NCI-H345 (cell line): ENCODE data around the gene TOP2B.

Experiments used
- DNase-seq: peaks from one replicate; lab custom pipeline; 2025; lab: John Stamatoyannopoulos, UW

The TOP2B gene

GRCh38 chr3:25582242-25582641, 82.5 kb downstream of the TOP2B start:
- no peak for DNase-seq

DNA sequence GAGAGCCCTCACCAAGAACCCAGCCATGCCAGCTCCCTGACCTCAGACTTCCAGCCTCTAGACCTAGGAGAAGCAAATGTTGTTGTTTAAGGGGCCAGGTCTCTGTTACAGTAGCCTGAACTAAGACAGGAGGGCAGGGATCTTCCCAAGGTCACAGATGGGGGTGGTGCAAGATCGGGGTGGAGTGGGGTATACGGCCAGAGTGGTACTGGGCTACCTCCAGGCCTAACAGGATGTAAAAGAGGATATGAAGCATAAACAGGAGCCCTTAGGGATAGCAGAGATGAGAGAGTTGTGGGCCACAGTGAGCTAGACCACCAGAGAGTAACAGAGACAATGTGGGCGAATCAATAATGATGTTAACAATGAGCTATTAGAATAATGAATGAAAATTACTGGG, 82.9 kb downstream of the TOP2B start:
- DNase-seq, result no peak

- no peak for DNase-seq
These were observed 83.4 kb downstream of the TOP2B start for GRCh38 chr3:25581335-25581734.

DNA sequence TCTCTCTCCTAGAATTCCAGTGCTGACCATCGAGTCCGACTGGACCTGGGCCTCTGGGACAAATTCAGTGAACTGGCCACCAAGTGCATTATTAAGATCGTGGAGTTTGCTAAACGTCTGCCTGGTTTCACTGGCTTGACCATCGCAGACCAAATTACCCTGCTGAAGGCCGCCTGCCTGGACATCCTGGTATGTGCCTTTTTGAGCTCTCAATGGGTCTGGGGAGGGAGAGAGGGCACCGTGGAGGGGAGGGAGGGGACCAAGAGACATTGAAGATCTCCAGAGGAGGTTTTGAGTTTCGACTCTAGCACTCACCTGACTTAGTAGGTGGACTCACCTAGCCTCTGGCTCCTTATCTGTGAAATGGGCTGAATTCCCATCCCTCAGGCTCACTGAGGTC, 84.2 kb downstream of the TOP2B start:
- no peak for DNase-seq

- DNase-seq, result no peak
These were observed 86.6 kb downstream of the TOP2B start for GRCh38 chr3:25578059-25578458.

DNA sequence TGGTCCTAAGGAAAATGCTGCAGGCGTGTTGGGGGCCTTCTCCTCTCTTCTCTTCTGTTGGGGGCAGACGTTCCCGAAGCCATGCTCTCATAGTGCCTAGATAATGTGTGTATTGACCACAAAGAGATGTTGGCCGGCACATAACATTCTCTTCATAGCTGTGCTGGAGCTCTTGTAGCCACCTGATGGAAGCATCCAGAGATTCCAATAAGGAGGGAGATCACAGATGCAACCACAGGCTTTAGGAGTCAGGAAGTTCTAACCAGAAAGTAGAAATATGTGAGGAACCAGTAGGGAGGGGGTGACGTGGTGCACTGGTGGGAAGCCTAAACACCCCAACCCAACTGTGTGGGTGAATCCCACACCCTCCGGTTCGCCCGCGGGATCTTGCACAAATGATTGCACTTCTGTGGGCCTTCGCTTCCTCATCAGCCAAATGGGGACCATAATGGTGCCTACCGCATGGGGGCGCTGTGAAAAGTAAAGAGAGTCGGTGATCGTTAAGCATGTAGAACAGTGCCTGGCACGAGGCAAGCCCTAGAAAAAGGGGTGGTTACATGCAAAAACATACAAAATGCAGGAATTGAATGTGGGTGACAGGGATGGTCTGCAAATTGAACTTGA, 87.8 kb downstream of the TOP2B start:
- no peak for DNase-seq

- DNase-seq, result no peak
These were observed 88.6 kb downstream of the TOP2B start for GRCh38 chr3:25576146-25576545.

DNA sequence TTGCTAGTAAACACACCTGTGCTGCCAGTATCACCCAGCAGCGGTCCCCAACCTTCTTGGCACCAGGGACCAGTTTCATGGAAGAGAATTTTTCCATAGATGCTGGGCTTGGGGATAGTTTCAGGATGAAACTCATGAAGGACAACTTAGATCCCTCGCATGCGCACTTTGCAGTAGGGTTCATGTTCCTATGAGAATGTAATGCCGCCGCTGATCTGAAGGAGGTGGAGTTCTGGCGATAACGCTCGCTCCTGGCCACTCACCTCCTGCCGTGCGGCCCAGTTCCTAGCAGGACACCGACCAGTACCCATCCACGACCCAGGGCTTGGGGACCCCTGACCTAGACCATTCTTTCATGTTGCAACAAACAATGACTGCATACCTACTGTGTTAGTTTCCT, 89.7 kb downstream of the TOP2B start:
- DNase-seq, result no peak

GRCh38 chr3:25574172-25574765, 90.4 kb downstream of the TOP2B start:
- DNase-seq, result no peak

DNA sequence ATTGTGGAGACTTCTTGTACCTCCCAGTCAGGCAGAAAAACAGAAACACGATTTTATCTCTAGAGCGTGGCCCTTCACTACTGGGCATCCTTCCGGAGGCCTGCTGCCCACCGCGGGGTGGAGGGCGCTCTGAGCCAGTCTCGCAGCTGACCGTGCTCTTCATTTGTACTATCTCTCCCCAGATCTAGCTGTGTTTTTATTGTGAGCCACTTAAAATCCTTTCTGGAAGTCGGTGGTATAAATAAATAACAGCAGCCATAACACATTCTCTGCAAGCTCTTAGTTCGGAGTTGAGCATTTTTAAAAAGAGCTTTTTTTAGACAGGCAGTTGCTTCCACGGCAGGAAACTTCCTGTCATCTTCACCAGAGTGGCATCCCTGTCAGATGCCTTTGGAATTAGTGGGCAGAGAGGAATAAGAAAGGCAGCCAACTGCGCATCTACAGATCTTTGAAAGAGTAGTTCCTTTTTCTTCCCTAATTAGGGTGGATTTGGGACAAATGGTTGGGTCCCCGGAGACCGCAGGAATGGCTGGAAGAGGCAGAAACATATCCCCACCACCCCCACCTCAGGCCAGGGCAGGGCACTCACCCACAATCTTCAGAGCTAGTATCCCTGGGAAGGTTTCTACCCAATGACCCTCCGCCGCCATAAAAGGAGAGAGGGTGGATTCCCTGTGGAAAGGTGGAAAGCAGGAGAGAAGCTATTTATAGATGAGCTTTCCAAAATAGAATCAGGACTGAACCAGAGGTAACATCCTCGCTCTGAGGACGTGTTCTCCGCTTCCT, 91.1 kb downstream of the TOP2B start:
- no peak for DNase-seq

DNA sequence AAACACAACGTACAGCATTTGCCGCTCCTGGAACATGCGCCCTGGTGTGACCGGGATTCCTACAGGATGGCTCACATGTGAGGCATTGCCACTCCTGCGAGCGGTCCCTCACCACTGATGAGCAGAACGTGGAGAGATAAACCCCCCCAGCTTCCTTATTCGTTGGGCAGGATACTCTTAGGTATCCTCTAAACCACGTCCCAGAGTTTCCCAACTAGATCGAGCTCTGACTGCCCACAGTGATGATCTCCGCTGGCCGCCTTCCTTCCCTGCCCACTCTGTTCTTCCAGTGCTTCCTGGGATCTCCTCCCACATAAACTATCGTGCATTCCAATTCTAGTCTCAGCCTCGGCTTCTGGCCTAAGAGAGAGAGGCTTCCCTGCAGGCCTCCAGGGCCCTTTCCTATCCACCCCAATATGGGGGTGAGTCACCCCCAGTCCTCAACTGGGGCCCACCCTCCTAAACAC, 91.8 kb downstream of the TOP2B start:
- no peak for DNase-seq

- DNase-seq, result no peak
These were observed 92.4 kb downstream of the TOP2B start for GRCh38 chr3:25572336-25572735.

GRCh38 chr3:25571285-25571684, 93.4 kb downstream of the TOP2B start:
- DNase-seq, result no peak

DNA sequence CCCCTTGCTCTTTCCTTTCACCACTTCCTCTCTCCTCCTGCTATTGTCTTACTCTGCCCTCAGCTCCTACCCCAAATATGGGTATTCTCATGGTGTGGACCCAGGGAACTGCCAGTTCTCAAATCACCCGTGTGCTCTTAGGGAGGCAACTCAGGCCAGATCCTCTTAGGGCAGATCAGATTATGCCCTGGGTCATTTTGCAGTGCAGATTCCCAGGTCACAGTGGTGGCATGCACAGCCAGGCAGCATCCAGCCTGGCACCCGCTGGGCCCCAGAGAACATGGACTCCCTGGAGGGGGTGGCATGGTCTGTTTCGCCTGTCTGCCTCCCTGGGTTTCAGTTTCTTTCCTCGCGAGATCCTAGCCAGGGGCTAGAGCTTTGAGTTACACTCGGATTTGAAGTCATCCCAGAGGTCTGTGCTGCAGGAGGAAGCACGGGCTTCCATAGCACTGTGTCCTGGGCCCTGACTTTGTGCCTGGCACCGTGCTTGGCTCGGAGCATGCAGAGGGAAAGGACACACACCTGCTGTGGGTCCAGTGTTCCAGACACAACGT, 96.1 kb downstream of the TOP2B start:
- DNase-seq, result no peak

GRCh38 chr3:25567806-25568524, 96.7 kb downstream of the TOP2B start:
- DNase-seq, result no peak

- no peak for DNase-seq
These were observed 97.3 kb downstream of the TOP2B start for GRCh38 chr3:25567388-25567787.

GRCh38 chr3:25566358-25566920, 98.3 kb downstream of the TOP2B start:
- no peak for DNase-seq

- no peak for DNase-seq
These were observed 98.9 kb downstream of the TOP2B start for GRCh38 chr3:25565807-25566206.

- DNase-seq, result no peak
These were observed 100.6 kb downstream of the TOP2B start for GRCh38 chr3:25564075-25564474.

DNA sequence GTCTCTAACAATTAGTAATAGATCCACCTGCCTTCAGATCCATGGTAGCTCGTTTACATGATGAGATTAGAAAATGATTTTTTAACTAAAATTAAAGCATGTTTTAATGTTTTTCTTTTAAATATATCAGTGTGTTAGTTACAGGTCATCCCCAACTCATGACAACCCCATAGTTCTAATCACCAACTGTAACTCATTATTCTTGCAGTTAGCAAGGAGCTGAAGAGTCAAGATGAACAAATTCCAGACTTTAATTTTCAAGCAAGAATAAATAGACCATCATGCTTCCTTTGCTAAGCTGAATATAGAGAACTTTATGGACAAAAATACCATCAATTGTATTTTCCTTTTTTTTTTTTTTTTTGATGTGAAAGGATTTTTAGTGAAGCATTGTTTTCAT, 101.1 kb downstream of the TOP2B start:
- no peak for DNase-seq

GRCh38 chr3:25558796-25559195, 105.9 kb downstream of the TOP2B start:
- no peak for DNase-seq

GRCh38 chr3:25558121-25558520, 106.6 kb downstream of the TOP2B start:
- no peak for DNase-seq
